Mesangial cell (primary cell): ENCODE data around the gene GUCY2D. TPM values are rescaled to one million over a fixed set of nuclear protein-coding genes. Genes with fewer than 3 reads are reported as not detected.

Source experiments
- total RNA-seq: library from RNA; depleted of rRNA; stranded (reverse); fragments of >200 nt; gene quantifications from 2 replicates; pipeline ENCODE4 v1.2.3, GENCODE V29; 2015

The GUCY2D gene
- total RNA-seq, result not detected in 2 replicates

DNA sequence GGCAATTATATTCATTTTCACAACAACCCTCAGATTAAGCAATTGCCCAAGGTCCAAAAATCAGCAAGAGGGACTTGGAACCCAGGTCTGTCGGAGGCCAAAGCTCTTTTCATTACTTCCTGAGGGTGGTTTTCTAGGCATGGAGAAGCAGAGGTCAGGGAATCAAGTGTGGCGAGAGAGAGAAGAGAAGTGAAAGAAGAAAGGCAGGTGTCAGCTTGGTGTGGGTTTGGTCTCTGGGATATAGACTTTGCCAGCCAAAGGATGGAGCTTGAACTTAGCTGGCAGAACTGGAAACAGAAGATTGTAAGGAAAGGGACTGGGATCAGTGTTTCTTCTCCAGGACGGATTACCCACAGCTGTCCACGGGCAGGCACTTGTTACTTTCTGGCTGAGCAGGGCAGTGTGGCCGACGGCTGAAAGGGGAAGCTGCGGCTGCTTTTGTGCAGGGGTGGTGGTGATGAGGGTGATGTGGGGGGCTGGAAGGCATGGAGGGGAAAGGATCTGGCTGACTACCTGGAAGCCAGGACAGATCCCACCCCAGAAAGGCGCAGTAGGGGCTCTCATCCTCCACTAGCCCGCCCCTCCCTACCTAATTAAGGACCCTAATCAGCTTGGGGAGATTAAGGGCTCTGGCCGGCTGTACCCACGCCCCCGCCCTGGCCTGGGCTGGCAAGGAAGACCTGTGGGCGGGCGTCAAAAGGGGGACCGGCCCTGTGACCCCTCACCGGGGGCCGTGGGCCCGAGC is at the start of gene GUCY2D:
Gene GUCY2D (plus strand): TSS at position 640 of the 745 bp plus-strand sequence. CDS start 433 bp downstream, outside the sequence.

DNA sequence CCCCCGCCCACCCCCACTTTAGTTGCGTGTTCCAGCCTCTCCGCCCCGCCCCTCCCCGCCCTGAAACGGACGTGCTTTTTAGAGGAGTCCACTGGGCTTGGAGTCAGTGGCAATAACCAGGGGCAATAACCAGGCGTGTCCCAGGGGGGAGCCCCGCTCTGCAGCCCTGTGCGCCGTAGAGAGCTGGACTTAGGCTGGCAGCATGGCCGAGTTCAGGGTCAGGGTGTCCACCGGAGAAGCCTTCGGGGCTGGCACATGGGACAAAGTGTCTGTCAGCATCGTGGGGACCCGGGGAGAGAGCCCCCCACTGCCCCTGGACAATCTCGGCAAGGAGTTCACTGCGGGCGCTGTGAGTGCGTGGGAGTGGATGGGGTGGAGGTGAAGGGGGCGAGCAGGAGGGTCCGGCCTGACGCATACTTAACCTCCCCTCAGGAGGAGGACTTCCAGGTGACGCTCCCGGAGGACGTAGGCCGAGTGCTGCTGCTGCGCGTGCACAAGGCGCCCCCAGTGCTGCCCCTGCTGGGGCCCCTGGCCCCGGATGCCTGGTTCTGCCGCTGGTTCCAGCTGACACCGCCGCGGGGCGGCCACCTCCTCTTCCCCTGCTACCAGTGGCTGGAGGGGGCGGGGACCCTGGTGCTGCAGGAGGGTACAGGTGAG is 36.7 kb downstream of the GUCY2D start, which contains the start of gene ALOX15B:
Gene ALOX15B (plus strand): TSS at position 106 of the 657 bp plus-strand sequence. CDS start 97 bp downstream, at position 203.

Other genes starting within 250 kb of the GUCY2D start
- gene KDM6B, start 168.4 kb upstream of the GUCY2D start, total RNA-seq, result 4.1 and 12.0 TPM in 2 replicates
- 2.4 TPM in 2 replicates for gene TMEM88, start 147.5 kb upstream of the GUCY2D start, total RNA-seq
- 90.0 and 123 TPM in 2 replicates for gene NAA38, start 145.1 kb upstream of the GUCY2D start, total RNA-seq
- gene CYB5D1, start 144.6 kb upstream of the GUCY2D start, total RNA-seq, result 4.4 and 4.6 TPM in 2 replicates
- 59.3 and 106 TPM in 2 replicates for gene CHD3, start 113.8 kb upstream of the GUCY2D start, total RNA-seq
- gene RNF227, start 86.3 kb upstream of the GUCY2D start, total RNA-seq, result 0.33 and 2.4 TPM in 2 replicates
- 0.16 and 0.63 TPM in 2 replicates for gene KCNAB3, start 72.8 kb upstream of the GUCY2D start, total RNA-seq
- 87.2 and 97.5 TPM in 2 replicates for gene TRAPPC1, start 70.7 kb upstream of the GUCY2D start, total RNA-seq
- gene CNTROB, start 70.4 kb upstream of the GUCY2D start, total RNA-seq, result 17.6 and 24.8 TPM in 2 replicates
- under 0.01 TPM in 2 replicates for gene ALOX15B, start 36.4 kb downstream of the GUCY2D start, total RNA-seq
- gene ALOX12B, start 85.1 kb downstream of the GUCY2D start, total RNA-seq, result 0.25 TPM in 1 of 2 replicates, not detected in the other
- gene ALOXE3, start 115.9 kb downstream of the GUCY2D start, total RNA-seq, result under 0.01 and 0.49 TPM in 2 replicates
- gene HES7, start 121.5 kb downstream of the GUCY2D start, total RNA-seq, result under 0.01 and 1.3 TPM in 2 replicates
- 34.5 and 35.2 TPM in 2 replicates for gene PER1, start 149.8 kb downstream of the GUCY2D start, total RNA-seq
- 7.0 and 10.1 TPM in 2 replicates for gene VAMP2, start 160.3 kb downstream of the GUCY2D start, total RNA-seq
- gene TMEM107, start 173.8 kb downstream of the GUCY2D start, total RNA-seq, result 22.8 and 23.3 TPM in 2 replicates
- 8.3 and 10.1 TPM in 2 replicates for gene BORCS6, start 187.6 kb downstream of the GUCY2D start, total RNA-seq
- 6.2 and 163 TPM in 2 replicates for gene AURKB, start 208.0 kb downstream of the GUCY2D start, total RNA-seq
- 9.0 and 12.0 TPM in 2 replicates for gene CTC1, start 245.4 kb downstream of the GUCY2D start, total RNA-seq
- 34.7 and 73.0 TPM in 2 replicates for gene PFAS, start 246.7 kb downstream of the GUCY2D start, total RNA-seq